IPS-18a (cell line): ENCODE data around the gene MRPL9.

ENCODE experiments used
- H3K27ac ChIP-seq: one replicate; pipeline ENCODE4 v1.5.1; 2013; ENCODE audit warnings: low read length
- H3K27me3 ChIP-seq: one replicate; pipeline ENCODE4 v1.6.1; 2013; ENCODE audit warnings: mild to moderate bottlenecking, low read length; ENCODE audit not compliant: control insufficient read depth, insufficient read depth
- H3K36me3 ChIP-seq: one replicate; pipeline ENCODE4 v1.6.1; 2013; ENCODE audit warnings: low read depth, low read length; ENCODE audit not compliant: control insufficient read depth
- H3K4me1 ChIP-seq: one replicate; pipeline ENCODE4 v1.6.1; 2013; ENCODE audit warnings: low read depth, low read length; ENCODE audit not compliant: control insufficient read depth
- H3K4me3 ChIP-seq: one replicate; pipeline ENCODE4 v1.5.1; 2013; ENCODE audit warnings: low read length
- H3K9ac ChIP-seq: one replicate; pipeline ENCODE4 v1.6.1; 2013; ENCODE audit warnings: mild to moderate bottlenecking, low read length, moderate library complexity
- H3K9me3 ChIP-seq: one replicate; pipeline ENCODE4 v1.6.1; 2013; ENCODE audit warnings: low read depth, low read length; ENCODE audit not compliant: control insufficient read depth

MRPL9 gene

DNA sequence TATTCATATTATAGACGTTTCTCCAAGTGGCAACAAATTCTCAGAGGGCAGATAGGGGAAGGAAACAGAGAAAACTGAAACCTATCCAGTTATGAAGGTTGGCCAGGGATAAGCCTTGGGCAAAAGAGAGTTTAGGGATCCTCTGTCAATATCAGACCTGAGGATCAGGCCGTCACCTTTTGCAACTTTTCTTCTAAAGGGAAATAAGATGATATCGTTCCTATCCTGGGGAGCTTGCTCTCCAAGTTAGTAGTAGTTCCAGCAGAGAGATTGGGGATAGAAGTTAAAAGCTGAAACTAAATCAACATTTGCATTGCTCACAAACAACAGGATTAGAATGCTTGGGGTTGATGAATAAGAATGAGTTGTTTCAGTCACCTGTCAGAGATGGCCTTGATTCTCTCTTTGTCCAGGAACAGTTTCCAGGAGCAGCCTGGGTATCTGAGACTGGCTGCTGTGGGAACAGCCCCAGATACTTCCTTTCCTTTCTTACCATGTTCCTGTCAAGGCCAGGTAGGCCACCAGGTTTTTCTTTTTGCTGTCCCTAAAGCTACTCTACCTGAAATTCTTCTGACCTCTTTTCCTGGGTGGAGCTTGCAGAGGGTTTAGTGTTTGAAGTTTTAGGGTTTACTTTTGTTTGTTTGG is 39.4 kb downstream of the MRPL9 start:
- H3K27ac ChIP-seq = no peak overlapping the region

DNA sequence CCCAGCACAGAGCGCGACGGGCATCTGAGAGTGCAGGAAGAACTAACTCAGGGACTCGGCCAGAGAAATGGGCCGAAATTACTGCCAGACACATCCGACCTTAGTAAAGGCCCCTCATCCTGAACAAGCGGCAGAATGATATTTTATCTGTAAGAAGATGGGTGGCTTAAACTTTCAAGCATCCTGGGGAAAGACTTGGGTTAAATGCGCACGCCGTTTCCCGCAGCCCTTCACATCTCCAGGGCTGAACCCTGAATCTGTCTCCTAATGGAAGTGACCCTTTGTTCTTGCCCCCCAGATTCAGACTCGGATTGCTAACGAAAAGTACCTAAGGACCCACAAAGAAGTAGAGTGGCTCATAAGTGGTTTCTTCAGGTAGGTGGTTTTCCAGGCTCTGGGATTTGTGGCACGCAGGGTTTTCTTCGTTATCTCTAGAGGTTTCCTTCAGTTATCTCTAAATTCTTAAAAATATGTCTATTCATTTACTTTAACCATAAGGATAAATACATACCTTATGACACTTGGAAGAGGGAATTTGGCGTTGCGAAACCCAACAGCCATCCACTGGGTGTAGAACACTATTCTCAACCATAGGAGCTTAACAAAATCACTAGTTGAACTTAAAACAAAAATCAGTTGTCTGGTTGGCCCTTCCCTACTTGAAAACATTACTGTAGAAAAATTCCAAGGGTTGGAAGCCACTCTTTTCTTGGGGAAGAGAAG is 41.3 kb downstream of the MRPL9 start:
- Histone ChIP-seq H3K9ac (no peak overlapping the region), H3K27ac (no peak overlapping the region), H3K27me3 (peaks cover 66% of the 10 kb centered on the region), H3K36me3 (no peaks in the 10 kb centered on the region), H3K4me1 (peaks cover 17% of the 10 kb centered on the region), H3K4me3 (peak overlapping the region; percentile 64), H3K9me3 (no peaks in the 10 kb centered on the region)

More for the DNA sequence above, 39.4 kb downstream of the MRPL9 start:
- Histone ChIP-seq H3K4me3 (no peak overlapping the region), H3K9ac (no peak overlapping the region), H3K4me1 (peaks cover 28% of the 10 kb centered on the region), H3K27me3 (peaks cover 59% of the 10 kb centered on the region), H3K9me3 (no peaks in the 10 kb centered on the region), H3K36me3 (no peaks in the 10 kb centered on the region)

GRCh38 chr1:151720974-151721787 is 42.1 kb downstream of the MRPL9 start, which contains the start of gene RIIAD1:
Gene RIIAD1, plus strand, starts transcription at chr1:151721522. Its CDS starts 15 bp downstream, at chr1:151721537.
- Histone ChIP-seq H3K27me3 (peaks cover 66% of the 10 kb centered on the region), H3K27ac (no peak within 1 kb of the TSS), H3K4me3 (peak within 1 kb of the TSS; percentile 64), H3K9ac (no peak within 1 kb of the TSS), H3K36me3 (no peaks in the 10 kb centered on the region), H3K9me3 (no peaks in the 10 kb centered on the region), H3K4me1 (peaks cover 17% of the 10 kb centered on the region)

- Histone ChIP-seq H3K27me3 (peaks cover 66% of the 10 kb centered on the region), H3K9me3 (no peaks in the 10 kb centered on the region), H3K4me1 (peaks cover 21% of the 10 kb centered on the region), H3K9ac (no peak overlapping the region), H3K4me3 (no peak overlapping the region), H3K27ac (no peak overlapping the region), H3K36me3 (no peaks in the 10 kb centered on the region)
Measured at GRCh38 chr1:151720554-151720953, 42.7 kb downstream of the MRPL9 start.

DNA sequence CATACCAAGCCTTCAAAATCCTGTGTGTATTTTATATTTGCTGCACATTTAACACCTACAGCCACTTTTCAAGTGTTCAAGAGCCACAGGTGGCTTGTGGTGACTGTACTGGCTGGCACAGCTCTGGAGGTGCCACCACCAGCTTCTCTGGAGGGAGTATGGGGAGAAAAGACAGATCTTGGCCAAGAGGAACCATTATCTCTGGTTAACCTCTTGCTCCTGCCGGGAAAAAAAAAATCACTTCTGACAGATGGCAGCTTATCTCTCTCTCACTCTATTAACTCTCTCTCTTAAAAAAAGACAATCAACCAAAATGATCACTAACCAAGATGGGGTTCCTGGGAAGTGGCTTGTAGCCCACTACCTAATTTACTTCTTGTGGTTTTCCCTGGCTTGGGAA is 43.2 kb downstream of the MRPL9 start:
- no peak overlapping the region for H3K4me3 ChIP-seq
- H3K27me3 ChIP-seq = peaks cover 66% of the 10 kb centered on the region
- H3K36me3 ChIP-seq = no peaks in the 10 kb centered on the region
- no peak overlapping the region for H3K27ac ChIP-seq
- no peaks in the 10 kb centered on the region for H3K9me3 ChIP-seq
- H3K9ac ChIP-seq = no peak overlapping the region
- peaks cover 21% of the 10 kb centered on the region for H3K4me1 ChIP-seq

DNA sequence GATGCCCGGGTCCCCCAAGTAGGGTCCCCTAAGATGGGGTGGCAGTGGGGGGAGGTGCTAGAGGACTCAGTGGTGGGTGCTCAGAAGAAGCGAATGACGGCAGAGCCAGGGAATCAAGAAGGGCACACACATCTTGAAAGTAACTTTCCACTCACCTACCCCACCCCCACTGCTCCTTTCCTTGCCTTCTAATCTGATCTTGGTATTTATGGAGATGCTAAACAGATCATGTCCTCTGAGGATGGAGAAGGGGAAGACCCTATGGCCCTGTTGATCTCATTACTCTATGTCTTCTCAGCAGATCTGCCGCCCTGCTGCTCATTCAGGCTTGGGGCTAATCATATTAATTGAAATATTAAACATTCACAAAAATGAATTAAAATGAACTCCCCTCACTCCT is 44.6 kb downstream of the MRPL9 start:
- Histone ChIP-seq H3K27me3 (peaks cover 62% of the 10 kb centered on the region), H3K36me3 (no peaks in the 10 kb centered on the region), H3K9ac (no peak overlapping the region), H3K4me1 (peaks cover 12% of the 10 kb centered on the region), H3K4me3 (no peak overlapping the region), H3K27ac (no peak overlapping the region), H3K9me3 (no peaks in the 10 kb centered on the region)

GRCh38 chr1:151718011-151718431 is 45.3 kb downstream of the MRPL9 start:
- peaks cover 12% of the 10 kb centered on the region for H3K4me1 ChIP-seq
- peaks cover 57% of the 10 kb centered on the region for H3K27me3 ChIP-seq
- no peak overlapping the region for H3K27ac ChIP-seq
- H3K36me3 ChIP-seq = no peaks in the 10 kb centered on the region
- no peaks in the 10 kb centered on the region for H3K9me3 ChIP-seq
- no peak overlapping the region for H3K9ac ChIP-seq
- no peak overlapping the region for H3K4me3 ChIP-seq

GRCh38 chr1:151716771-151717631 is 46.3 kb downstream of the MRPL9 start, which contains the start of gene CELF3:
Gene CELF3, minus strand, starts transcription at chr1:151716803. Its CDS starts 783 bp downstream, at chr1:151716020.
- Histone ChIP-seq H3K4me3 (peak within 1 kb of the TSS; percentile 61), H3K9me3 (no peaks in the 10 kb centered on the region), H3K27me3 (peaks cover 47% of the 10 kb centered on the region), H3K36me3 (no peaks in the 10 kb centered on the region), H3K9ac (peak within 1 kb of the TSS; percentile 21), H3K27ac (peak within 1 kb of the TSS; percentile 73), H3K4me1 (peaks cover 11% of the 10 kb centered on the region)

- H3K4me1 ChIP-seq = peaks cover 8% of the 10 kb centered on the region
- H3K4me3 ChIP-seq = peak overlapping the region; percentile 61
- H3K27me3 ChIP-seq = peaks cover 41% of the 10 kb centered on the region
- H3K27ac ChIP-seq = no peak overlapping the region
- no peaks in the 10 kb centered on the region for H3K9me3 ChIP-seq
- no peaks in the 10 kb centered on the region for H3K36me3 ChIP-seq
- no peak overlapping the region for H3K9ac ChIP-seq
Measured at GRCh38 chr1:151716405-151716762, 46.9 kb downstream of the MRPL9 start.

DNA sequence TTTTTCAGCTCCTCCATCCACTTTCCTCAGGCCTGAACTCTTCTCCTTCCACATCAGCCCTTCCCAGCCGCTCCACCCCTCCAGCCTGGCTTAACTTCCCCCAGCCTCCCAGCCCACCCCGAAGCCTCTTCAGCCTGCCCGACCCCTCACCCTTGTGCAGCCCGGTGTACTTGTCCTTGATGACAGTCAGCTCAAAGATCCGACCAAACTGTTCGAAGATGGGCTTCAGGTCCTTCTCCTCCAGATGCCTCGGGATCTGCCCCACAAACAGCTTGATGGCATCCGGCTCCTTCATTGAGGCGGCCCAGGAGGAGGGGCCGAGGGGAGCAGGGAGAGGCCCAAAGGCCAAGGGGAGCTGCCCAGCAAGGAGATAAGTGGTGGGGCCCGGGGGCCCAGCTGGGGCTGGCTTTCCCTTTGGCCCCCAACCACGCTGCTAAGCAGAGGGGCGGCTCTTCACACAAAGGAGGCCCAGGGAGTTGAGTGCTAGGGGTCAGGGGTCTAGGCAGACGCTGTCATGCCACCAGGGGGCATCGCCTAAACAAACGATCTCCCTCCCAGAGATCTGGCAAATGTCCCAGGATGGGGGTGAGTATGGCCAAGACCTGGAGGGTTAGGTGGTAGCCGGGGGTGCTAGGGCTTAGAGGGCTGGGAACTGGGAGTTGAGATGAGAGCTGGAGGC is 47.4 kb downstream of the MRPL9 start:
- peaks cover 5% of the 10 kb centered on the region for H3K4me1 ChIP-seq
- no peak overlapping the region for H3K9ac ChIP-seq
- no peak overlapping the region for H3K27ac ChIP-seq
- H3K4me3 ChIP-seq = peak overlapping the region; percentile 61
- peaks cover 38% of the 10 kb centered on the region for H3K27me3 ChIP-seq
- no peaks in the 10 kb centered on the region for H3K36me3 ChIP-seq
- no peaks in the 10 kb centered on the region for H3K9me3 ChIP-seq
